ENCODE results near the gene NQO2. TPM values are rescaled to one million over a fixed set of nuclear protein-coding genes. Genes with fewer than 3 reads are reported as not detected.

Gene NQO2
- polyA plus RNA-seq, 1 donor from 2014 or later: 33.2 TPM

DNA sequence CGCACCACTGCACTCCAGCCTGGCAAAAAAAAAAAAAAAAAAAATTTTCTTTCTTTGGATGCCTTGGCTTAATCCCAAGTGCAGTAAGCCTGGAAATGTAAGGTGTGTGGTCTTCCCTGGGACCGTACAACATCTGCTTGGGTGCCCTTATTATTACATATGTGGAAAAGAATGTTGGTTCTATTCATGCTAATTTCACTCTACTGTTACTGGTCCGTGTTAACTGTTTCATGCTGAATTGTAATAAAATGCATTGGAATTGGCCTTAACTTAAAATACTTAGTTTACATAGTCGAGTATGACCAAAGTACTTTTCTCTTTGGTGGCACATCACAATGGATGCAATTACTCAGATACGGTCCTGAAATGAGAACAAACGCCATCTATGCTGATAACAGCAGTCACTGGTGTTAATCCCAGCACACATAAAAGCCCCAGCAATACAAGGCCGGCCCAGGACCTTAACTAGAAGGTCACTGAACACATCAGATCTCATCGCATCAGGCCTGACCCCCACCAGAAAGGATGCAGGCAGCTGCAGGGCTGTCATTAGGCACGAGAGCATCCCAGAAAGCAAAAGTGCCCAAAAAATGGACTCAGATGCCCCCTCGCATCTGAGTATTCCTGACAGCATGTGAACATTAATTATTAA, 29.5 kb upstream of the NQO2 start:
- Histone ChIP-seq H2AFZ (ENCODE audit: low read depth, low read length) (no peak overlapping the region), H3K9me2 (ENCODE audit: insufficient read depth, low read length) (no peaks in the 10 kb centered on the region), H3K4me3 (ENCODE audit: low read length) (peak overlapping the region; percentile 67), H3F3A (ENCODE audit: insufficient read depth, low read length, poor library complexity, severe bottlenecking) (no peaks in the 10 kb centered on the region), H3K27me3 (ENCODE audit: insufficient read depth, low read depth, low read length) (peaks cover 11% of the 10 kb centered on the region), H4K20me1 (ENCODE audit: insufficient read depth) (no peaks in the 10 kb centered on the region), H3K36me3 (ENCODE audit: insufficient read depth, low read length) (no peaks in the 10 kb centered on the region), H3K4me2 (ENCODE audit: low read length) (no peak overlapping the region), H3K79me2 (replicated peaks; ENCODE audit: insufficient read depth, low read length) (no peaks in the 10 kb centered on the region), H3K27ac (ENCODE audit: low read length) (no peak overlapping the region), H3K9me3 (ENCODE audit: low read length) (no peaks in the 10 kb centered on the region), H3K9ac (ENCODE audit: low read length) (no peak overlapping the region)
- TF ChIP-seq, protein P1, sequence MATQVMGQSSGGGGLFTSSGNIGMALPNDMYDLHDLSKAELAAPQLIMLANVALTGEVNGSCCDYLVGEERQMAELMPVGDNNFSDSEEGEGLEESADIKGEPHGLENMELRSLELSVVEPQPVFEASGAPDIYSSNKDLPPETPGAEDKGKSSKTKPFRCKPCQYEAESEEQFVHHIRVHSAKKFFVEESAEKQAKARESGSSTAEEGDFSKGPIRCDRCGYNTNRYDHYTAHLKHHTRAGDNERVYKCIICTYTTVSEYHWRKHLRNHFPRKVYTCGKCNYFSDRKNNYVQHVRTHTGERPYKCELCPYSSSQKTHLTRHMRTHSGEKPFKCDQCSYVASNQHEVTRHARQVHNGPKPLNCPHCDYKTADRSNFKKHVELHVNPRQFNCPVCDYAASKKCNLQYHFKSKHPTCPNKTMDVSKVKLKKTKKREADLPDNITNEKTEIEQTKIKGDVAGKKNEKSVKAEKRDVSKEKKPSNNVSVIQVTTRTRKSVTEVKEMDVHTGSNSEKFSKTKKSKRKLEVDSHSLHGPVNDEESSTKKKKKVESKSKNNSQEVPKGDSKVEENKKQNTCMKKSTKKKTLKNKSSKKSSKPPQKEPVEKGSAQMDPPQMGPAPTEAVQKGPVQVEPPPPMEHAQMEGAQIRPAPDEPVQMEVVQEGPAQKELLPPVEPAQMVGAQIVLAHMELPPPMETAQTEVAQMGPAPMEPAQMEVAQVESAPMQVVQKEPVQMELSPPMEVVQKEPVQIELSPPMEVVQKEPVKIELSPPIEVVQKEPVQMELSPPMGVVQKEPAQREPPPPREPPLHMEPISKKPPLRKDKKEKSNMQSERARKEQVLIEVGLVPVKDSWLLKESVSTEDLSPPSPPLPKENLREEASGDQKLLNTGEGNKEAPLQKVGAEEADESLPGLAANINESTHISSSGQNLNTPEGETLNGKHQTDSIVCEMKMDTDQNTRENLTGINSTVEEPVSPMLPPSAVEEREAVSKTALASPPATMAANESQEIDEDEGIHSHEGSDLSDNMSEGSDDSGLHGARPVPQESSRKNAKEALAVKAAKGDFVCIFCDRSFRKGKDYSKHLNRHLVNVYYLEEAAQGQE (IDR thresholded peaks at IDR 0.05; ENCODE audit: borderline replicate concordance): no peak
- no peak for TF ChIP-seq SMC3 (conservative IDR thresholded peaks at IDR 0.05; ENCODE audit: poor library complexity)
- TF ChIP-seq, protein P2, sequence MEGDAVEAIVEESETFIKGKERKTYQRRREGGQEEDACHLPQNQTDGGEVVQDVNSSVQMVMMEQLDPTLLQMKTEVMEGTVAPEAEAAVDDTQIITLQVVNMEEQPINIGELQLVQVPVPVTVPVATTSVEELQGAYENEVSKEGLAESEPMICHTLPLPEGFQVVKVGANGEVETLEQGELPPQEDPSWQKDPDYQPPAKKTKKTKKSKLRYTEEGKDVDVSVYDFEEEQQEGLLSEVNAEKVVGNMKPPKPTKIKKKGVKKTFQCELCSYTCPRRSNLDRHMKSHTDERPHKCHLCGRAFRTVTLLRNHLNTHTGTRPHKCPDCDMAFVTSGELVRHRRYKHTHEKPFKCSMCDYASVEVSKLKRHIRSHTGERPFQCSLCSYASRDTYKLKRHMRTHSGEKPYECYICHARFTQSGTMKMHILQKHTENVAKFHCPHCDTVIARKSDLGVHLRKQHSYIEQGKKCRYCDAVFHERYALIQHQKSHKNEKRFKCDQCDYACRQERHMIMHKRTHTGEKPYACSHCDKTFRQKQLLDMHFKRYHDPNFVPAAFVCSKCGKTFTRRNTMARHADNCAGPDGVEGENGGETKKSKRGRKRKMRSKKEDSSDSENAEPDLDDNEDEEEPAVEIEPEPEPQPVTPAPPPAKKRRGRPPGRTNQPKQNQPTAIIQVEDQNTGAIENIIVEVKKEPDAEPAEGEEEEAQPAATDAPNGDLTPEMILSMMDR (IDR thresholded peaks at IDR 0.05; ENCODE audit: poor library complexity, severe bottlenecking): no peak
- TF ChIP-seq EP300 (conservative IDR thresholded peaks at IDR 0.05; ENCODE audit: poor library complexity, severe bottlenecking): no peak
- no peak for TF ChIP-seq EZH2 (IDR thresholded peaks at IDR 0.05; ENCODE audit: borderline replicate concordance, insufficient read depth, low read length, poor library complexity, severe bottlenecking)
- no peak for TF ChIP-seq POLR2AphosphoS5 (IDR thresholded peaks at IDR 0.05)
- TF ChIP-seq MXI1 (conservative IDR thresholded peaks at IDR 0.05; ENCODE audit: poor library complexity, severe bottlenecking): no peak
- TF ChIP-seq TAF1 (IDR thresholded peaks at IDR 0.05; ENCODE audit: low read depth): no peak
- TF ChIP-seq RAD21 (conservative IDR thresholded peaks at IDR 0.05): no peak

DNA sequence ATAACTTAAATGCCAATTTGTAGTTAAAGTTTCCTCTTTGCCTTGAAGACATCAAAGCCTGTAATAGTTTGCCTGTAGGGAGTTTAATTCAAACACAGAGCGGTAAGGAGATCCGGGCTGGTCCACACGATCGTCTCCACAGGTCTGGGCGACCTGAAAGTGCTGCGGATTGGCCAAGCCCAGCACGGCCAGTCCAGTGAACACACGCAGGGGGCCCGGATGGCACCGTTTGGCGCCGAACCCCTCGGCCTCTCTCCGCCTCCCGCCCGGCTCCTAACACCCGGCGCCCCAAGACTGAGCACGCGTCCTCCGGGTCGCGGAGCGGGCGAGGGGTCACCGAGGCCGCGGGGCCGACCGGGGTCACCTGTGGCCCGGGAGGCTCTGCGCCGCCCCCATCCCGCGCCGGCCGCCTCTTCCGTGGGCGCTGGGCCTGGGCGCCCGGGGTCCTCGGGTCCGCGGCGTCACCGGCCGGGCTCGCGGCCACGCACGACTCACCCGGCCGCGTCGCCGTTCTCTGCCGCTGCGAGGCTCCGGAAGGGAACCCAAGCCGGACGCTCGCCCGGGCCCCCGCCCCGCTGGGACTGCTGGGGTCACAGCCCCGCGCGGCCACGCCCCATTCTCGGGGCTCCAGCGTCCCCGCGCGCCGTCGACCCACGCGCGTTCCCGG, 28.8 kb upstream of the NQO2 start:
- H3K27me3 ChIP-seq (ENCODE audit: insufficient read depth, low read depth, low read length): peaks cover 11% of the 10 kb centered on the region
- no peak overlapping the region for H3K4me2 ChIP-seq (ENCODE audit: low read length)
- TF ChIP-seq EP300 (conservative IDR thresholded peaks at IDR 0.05; ENCODE audit: poor library complexity, severe bottlenecking) (no peak), TAF1 (IDR thresholded peaks at IDR 0.05; ENCODE audit: low read depth) (no peak), MXI1 (conservative IDR thresholded peaks at IDR 0.05; ENCODE audit: poor library complexity, severe bottlenecking) (no peak), SMC3 (conservative IDR thresholded peaks at IDR 0.05; ENCODE audit: poor library complexity) (no peak), POLR2AphosphoS5 (IDR thresholded peaks at IDR 0.05) (no peak), EZH2 (IDR thresholded peaks at IDR 0.05; ENCODE audit: borderline replicate concordance, insufficient read depth, low read length, poor library complexity, severe bottlenecking) (no peak), RAD21 (conservative IDR thresholded peaks at IDR 0.05) (no peak)
- TF ChIP-seq, protein P2 (IDR thresholded peaks at IDR 0.05; ENCODE audit: poor library complexity, severe bottlenecking): no peak
- TF ChIP-seq, protein P1 (IDR thresholded peaks at IDR 0.05; ENCODE audit: borderline replicate concordance): no peak
- H3K27ac ChIP-seq (ENCODE audit: low read length): no peak overlapping the region
- peak overlapping the region; percentile 51 for H3K9ac ChIP-seq (ENCODE audit: low read length)
- H3K36me3 ChIP-seq (ENCODE audit: insufficient read depth, low read length): no peaks in the 10 kb centered on the region
- H4K20me1 ChIP-seq (ENCODE audit: insufficient read depth): no peaks in the 10 kb centered on the region
- H2AFZ ChIP-seq (ENCODE audit: low read depth, low read length): no peak overlapping the region
- no peaks in the 10 kb centered on the region for H3K9me3 ChIP-seq (ENCODE audit: low read length)
- H3K4me3 ChIP-seq (ENCODE audit: low read length): peak overlapping the region; percentile 67
- H3K9me2 ChIP-seq (ENCODE audit: insufficient read depth, low read length): no peaks in the 10 kb centered on the region
- H3F3A ChIP-seq (ENCODE audit: insufficient read depth, low read length, poor library complexity, severe bottlenecking): no peaks in the 10 kb centered on the region
- H3K79me2 ChIP-seq (replicated peaks; ENCODE audit: insufficient read depth, low read length): no peaks in the 10 kb centered on the region

Data from neural cell (in vitro differentiated cells).